Measurements from ENCODE around the gene SLC35E1. TPM values are rescaled to one million over a fixed set of nuclear protein-coding genes. Genes with fewer than 3 reads are reported as not detected.

SLC35E1 gene
- total RNA-seq, 6 donors from 2014 or later = 48.5 to 60.8 (median 53.2) TPM

DNA sequence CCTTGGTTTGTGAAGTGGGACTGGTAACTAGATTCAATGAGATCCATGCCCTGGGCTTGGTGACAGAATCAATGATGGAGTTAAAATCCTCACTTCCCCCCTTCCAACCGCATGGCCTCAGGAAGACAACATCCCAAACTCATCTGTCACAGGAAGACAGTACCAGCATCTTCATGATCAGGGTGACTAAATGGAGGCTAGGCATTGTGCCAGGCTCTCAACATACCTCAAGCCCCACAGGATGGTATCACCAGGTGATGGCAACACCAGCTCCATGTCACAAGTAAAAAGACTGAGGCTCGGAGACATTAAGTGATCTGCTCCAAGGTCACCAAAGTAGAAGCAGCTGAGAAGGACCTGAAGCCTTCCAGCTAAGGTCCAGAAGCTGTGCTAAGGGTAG lies 41.6 kb upstream of the SLC35E1 start:
- Histone ChIP-seq H3K4me3 (no peak overlapping the region), H3K9me3 (no peaks in the 10 kb centered on the region), H3K27me3 (no peaks in the 10 kb centered on the region), H3K36me3 (no peaks in the 10 kb centered on the region), H3K4me1 (peaks cover 42 to 83% (median 53%) of the 10 kb centered on the region in 4 donors), H3K27ac (no peak overlapping the region)
- 81 to 90% methylated on average over 2 of the region's 2 CpGs for WGBS, 2 donors
- TF ChIP-seq, protein P1, sequence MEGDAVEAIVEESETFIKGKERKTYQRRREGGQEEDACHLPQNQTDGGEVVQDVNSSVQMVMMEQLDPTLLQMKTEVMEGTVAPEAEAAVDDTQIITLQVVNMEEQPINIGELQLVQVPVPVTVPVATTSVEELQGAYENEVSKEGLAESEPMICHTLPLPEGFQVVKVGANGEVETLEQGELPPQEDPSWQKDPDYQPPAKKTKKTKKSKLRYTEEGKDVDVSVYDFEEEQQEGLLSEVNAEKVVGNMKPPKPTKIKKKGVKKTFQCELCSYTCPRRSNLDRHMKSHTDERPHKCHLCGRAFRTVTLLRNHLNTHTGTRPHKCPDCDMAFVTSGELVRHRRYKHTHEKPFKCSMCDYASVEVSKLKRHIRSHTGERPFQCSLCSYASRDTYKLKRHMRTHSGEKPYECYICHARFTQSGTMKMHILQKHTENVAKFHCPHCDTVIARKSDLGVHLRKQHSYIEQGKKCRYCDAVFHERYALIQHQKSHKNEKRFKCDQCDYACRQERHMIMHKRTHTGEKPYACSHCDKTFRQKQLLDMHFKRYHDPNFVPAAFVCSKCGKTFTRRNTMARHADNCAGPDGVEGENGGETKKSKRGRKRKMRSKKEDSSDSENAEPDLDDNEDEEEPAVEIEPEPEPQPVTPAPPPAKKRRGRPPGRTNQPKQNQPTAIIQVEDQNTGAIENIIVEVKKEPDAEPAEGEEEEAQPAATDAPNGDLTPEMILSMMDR (IDR thresholded peaks at IDR 0.05) = no peak
- TF ChIP-seq POLR2A (IDR thresholded peaks at IDR 0.05) = no peak
- no peak for TF ChIP-seq POLR2AphosphoS5 (IDR thresholded peaks at IDR 0.05)
- no peak for ATAC-seq (ENCODE audit: low FRiP score in 2 of 2)
- DNase-seq = no peak

DNA sequence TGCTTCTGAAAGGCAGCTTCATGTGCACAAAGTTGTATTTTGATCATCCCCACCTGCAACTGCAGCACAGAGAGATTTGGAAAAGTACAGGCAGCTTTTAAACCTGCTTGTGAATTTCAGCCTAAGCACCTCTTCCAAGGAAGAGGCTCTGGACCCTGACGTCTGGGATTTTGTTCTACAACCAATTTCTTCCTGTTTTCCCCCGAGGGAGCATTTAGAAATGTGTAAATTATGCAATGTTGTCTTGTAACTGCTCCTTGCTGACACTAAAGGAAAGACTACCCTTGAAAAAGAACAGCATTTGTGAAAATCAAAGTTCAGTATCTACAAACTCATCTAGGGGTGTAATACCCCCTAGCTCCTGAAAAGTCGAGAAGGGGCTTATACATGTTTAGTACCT lies 40.4 kb upstream of the SLC35E1 start:
- DNase-seq (no peak), ATAC-seq (ENCODE audit: low FRiP score in 2 of 2) (no peak)
- Histone ChIP-seq H3K4me1 (peaks cover 53 to 84% (median 65%) of the 10 kb centered on the region in 4 donors), H3K9me3 (no peaks in the 10 kb centered on the region), H3K4me3 (no peak overlapping the region), H3K27me3 (no peaks in the 10 kb centered on the region), H3K36me3 (no peaks in the 10 kb centered on the region), H3K27ac (peak overlapping the region in 3 of 4 donors; percentile 47 to 67 (median 55))
- TF ChIP-seq POLR2A (IDR thresholded peaks at IDR 0.05) (peak in 1 of 4 donors; percentile 36), EP300 (IDR thresholded peaks at IDR 0.05) (no peak), POLR2AphosphoS5 (IDR thresholded peaks at IDR 0.05) (no peak)
- TF ChIP-seq, protein P1 (IDR thresholded peaks at IDR 0.05) = no peak
- 38 to 57% methylated on average over 3 of the region's 3 CpGs for WGBS, 2 donors

DNA sequence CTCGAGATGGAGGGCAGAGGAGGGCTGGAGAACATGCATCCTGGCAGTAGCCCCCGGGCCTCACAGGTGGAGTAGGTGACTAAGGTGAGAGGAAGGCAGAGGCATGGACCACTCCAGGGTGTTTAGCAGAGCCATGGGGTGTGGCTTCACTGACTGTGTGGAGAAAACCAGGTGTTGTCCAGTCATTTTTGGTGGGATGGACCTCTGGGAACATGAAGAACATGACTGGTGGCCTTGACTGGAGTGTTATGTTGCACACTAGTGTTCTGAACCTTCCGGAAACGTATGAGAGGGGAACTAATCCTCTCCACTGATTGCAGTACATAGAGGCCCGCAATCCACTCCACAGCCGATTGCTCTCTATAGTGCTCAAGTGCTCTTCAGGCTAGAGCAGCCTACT lies 38.9 kb upstream of the SLC35E1 start:
- 61 to 72% methylated on average over 6 of the region's 6 CpGs for WGBS, 2 donors
- Histone ChIP-seq H3K27me3 (no peaks in the 10 kb centered on the region), H3K4me3 (no peak overlapping the region), H3K9me3 (no peaks in the 10 kb centered on the region), H3K27ac (peak overlapping the region in 3 of 4 donors; percentile 55 to 57 (median 57)), H3K36me3 (peaks cover 0 to 8% (median 0%) of the 10 kb centered on the region in 4 donors), H3K4me1 (peaks cover 58 to 83% (median 70%) of the 10 kb centered on the region in 4 donors)
- DNase-seq (peak in 1 of 2 donors; percentile 82), ATAC-seq (ENCODE audit: low FRiP score in 2 of 2) (peak; percentile 48 to 84)
- peak in 3 of 4 donors; percentile 13 to 91 (median 47) for TF ChIP-seq EP300 (IDR thresholded peaks at IDR 0.05)
- TF ChIP-seq POLR2AphosphoS5 (IDR thresholded peaks at IDR 0.05) = peak in 1 of 2 donors; percentile 60
- TF ChIP-seq, protein P1 (IDR thresholded peaks at IDR 0.05) = no peak
- peak in 1 of 4 donors; percentile 23 for TF ChIP-seq POLR2A (IDR thresholded peaks at IDR 0.05)

DNA sequence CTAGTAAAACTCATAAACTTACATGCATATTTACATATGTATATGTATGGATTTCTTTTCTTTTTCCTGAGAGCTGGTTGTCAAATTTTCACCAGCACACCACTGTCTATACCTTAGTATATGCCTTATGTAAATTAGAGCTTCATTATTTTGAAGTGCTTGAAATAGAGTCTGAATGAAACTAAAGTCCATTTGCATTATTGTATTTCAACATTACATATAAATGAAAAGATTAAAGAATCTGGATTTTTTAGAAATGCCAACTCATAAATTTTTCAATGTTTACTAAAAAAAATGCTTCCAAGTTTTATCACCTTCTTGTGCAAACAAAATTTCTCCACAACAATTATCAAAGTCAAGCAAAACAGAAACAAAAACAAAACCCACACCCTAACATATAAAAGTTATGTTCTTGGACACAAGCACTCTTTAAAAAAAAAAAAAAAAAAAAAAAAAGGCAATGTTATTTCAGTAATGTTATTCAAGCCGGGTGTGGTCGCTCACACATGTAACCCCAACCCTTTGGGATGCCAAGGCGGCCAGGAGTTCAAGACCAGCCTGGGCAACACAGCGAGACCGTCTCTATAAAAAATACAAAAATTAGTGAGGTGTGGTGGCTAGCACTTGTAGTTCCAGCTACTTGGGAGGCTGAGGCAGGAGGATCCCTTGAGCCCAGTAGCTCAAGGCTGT lies 37.4 kb upstream of the SLC35E1 start:
- TF ChIP-seq, protein P1 (IDR thresholded peaks at IDR 0.05) = no peak
- TF ChIP-seq POLR2AphosphoS5 (IDR thresholded peaks at IDR 0.05) (no peak), EP300 (IDR thresholded peaks at IDR 0.05) (no peak), POLR2A (IDR thresholded peaks at IDR 0.05) (no peak)
- peaks cover 57 to 84% (median 69%) of the 10 kb centered on the region in 4 donors for H3K4me1 ChIP-seq

More for the DNA sequence above, 37.4 kb upstream of the SLC35E1 start:
- no peaks in the 10 kb centered on the region for H3K27me3 ChIP-seq
- H3K36me3 ChIP-seq = peaks cover 0 to 8% (median 0%) of the 10 kb centered on the region in 4 donors
- no peak for DNase-seq
- WGBS, 2 donors = 75 to 90% methylated on average over 5 of the region's 5 CpGs
- no peaks in the 10 kb centered on the region for H3K9me3 ChIP-seq
- ATAC-seq (ENCODE audit: low FRiP score in 2 of 2) = no peak
- no peak overlapping the region for H3K4me3 ChIP-seq
- peak overlapping the region in 2 of 4 donors; percentile 17 to 57 for H3K27ac ChIP-seq
